GM12873 (cell line): ENCODE results near the gene RHOB.

ENCODE experiments used
- CTCF ChIP-seq: IDR thresholded peaks from 2 replicates; pipeline ENCODE4 v1.5.1; 2012; ENCODE audit warnings: low read depth, mild to moderate bottlenecking, moderate library complexity, low read length, control low read depth; ENCODE audit not compliant: insufficient read depth; ENCODE audit errors: missing control alignments

The RHOB gene

GRCh38 chr2:20429528-20429927, 17.3 kb upstream of the RHOB start:
- no peak for TF ChIP-seq CTCF

GRCh38 chr2:20430035-20430434, 16.8 kb upstream of the RHOB start:
- no peak for TF ChIP-seq CTCF

GRCh38 chr2:20430461-20431300, 16.2 kb upstream of the RHOB start:
- TF ChIP-seq CTCF = no peak

GRCh38 chr2:20431301-20431698, 15.6 kb upstream of the RHOB start:
- TF ChIP-seq CTCF = no peak

GRCh38 chr2:20431772-20432171, 15.1 kb upstream of the RHOB start:
- TF ChIP-seq CTCF = no peak

GRCh38 chr2:20432714-20433113, 14.2 kb upstream of the RHOB start:
- no peak for TF ChIP-seq CTCF

- TF ChIP-seq CTCF = no peak
These were observed 13.6 kb upstream of the RHOB start for GRCh38 chr2:20433249-20433648.
